B cell (primary cell): ENCODE results near the gene IGFLR1. TPM values are rescaled to one million over a fixed set of nuclear protein-coding genes. Genes with fewer than 3 reads are reported as not detected.

ENCODE experiments used
- ATAC-seq: fragments of 200-7000 bp; cut with Tn5 transposase; one replicate; pipeline ENCODE4 v1.10.0; 2021; ENCODE audit warnings: low read depth, mild to moderate bottlenecking, moderate number of reproducible peaks, moderate library complexity
- CTCF ChIA-PET: fragments of 350-600 bp; sonication (Branson Sonifier 250); formaldehyde crosslinking; loops from one replicate; lab custom pipeline; 2021; ENCODE audit warnings: antibody characterized with exemption, inconsistent platforms; lab: Charles Lee
- POLR2A ChIA-PET: fragments of 350-600 bp; sonication (Branson Sonifier 250); formaldehyde crosslinking; loops from one replicate; lab custom pipeline; 2021; ENCODE audit warnings: antibody characterized with exemption; lab: Charles Lee
- DNase-seq: peaks from one replicate; pipeline ENCODE4 v3.0.0; 2013
- H2AFZ ChIP-seq: 2 replicates; pipeline ENCODE4 v1.6.1; 2012; ENCODE audit warnings: mild to moderate bottlenecking, low read depth, low read length; ENCODE audit not compliant: insufficient read depth, poor library complexity, severe bottlenecking
- H3K27ac ChIP-seq, 2 donors: 1 replicate in 1 of 2; 2 replicates in 1 of 2; pipeline ENCODE4 v1.5.1; 2012 to 2013; ENCODE audit warnings: low read length in 2 of 2, mild to moderate bottlenecking in 2 of 2, moderate library complexity in 1 of 2
- H3K27me3 ChIP-seq, 4 experiments: fragments of 200-600 bp in 1 of 4; sonication (generic) in 1 of 4; replicated peaks in 1 of 4; 1 replicate in 2 of 4; 2 replicates in 2 of 4; pipeline versions ENCODE4 v1.6.1 to v1.7.0; 2013 to 2016; ENCODE audit warnings: low read length in 3 of 4, mild to moderate bottlenecking in 2 of 4, mixed read lengths in 1 of 4, moderate library complexity in 1 of 4; ENCODE audit not compliant: insufficient read depth in 4 of 4, control insufficient read depth in 3 of 4; ENCODE audit errors: control extremely low read depth in 1 of 4
- H3K36me3 ChIP-seq, 2 experiments: replicated peaks in 1 of 2; 1 replicate in 1 of 2; 2 replicates in 1 of 2; pipeline versions ENCODE4 v1.6.1 to v1.7.1; 2013; ENCODE audit warnings: low read length in 1 of 2; ENCODE audit not compliant: insufficient read depth in 2 of 2, control insufficient read depth in 1 of 2; ENCODE audit errors: control extremely low read depth in 1 of 2, extremely low read depth in 1 of 2
- H3K4me1 ChIP-seq, 2 donors: fragments of 200-600 bp in 1 of 2; sonication (generic) in 1 of 2; 1 replicate in 1 of 2; 2 replicates in 1 of 2; pipeline versions ENCODE4 v1.5.1 to v1.6.1; 2013 to 2017; ENCODE audit warnings: low read length in 2 of 2; ENCODE audit not compliant: control insufficient read depth in 2 of 2, insufficient read depth in 2 of 2
- H3K4me2 ChIP-seq: replicated peaks from 2 replicates; pipeline ENCODE3; 2012; ENCODE audit warnings: mild to moderate bottlenecking, low read depth, low read length; ENCODE audit not compliant: poor library complexity, severe bottlenecking
- H3K4me3 ChIP-seq, 5 experiments: fragments of 200-600 bp in 1 of 5; sonication (generic) in 1 of 5; 1 replicate in 3 of 5; 2 replicates in 2 of 5; pipeline versions ENCODE4 v1.5.1 to v1.7.0; 2011 to 2016; ENCODE audit warnings: low read length in 4 of 5, mild to moderate bottlenecking in 4 of 5, low read depth in 2 of 5, control low read depth in 1 of 5, moderate library complexity in 1 of 5; ENCODE audit not compliant: insufficient read depth in 1 of 5; ENCODE audit errors: control extremely low read depth in 1 of 5, extremely low read depth in 1 of 5
- H3K79me2 ChIP-seq: fragments of 200-600 bp; sonication (generic); one replicate; pipeline ENCODE4 v1.6.0; 2016; ENCODE audit warnings: low read length; ENCODE audit not compliant: control insufficient read depth, insufficient read depth
- H3K9ac ChIP-seq: fragments of 200-600 bp; sonication (generic); 2 replicates; pipeline ENCODE4 v1.6.1; 2017; ENCODE audit warnings: mild to moderate bottlenecking, low read length, moderate library complexity
- H3K9me3 ChIP-seq, 3 donors: one replicate each; pipeline versions ENCODE4 v1.6.1 to v1.7.1; 2013; ENCODE audit warnings: low read length in 2 of 3; ENCODE audit not compliant: control insufficient read depth in 2 of 3, insufficient read depth in 1 of 3; ENCODE audit errors: control extremely low read depth in 1 of 3
- H4K20me1 ChIP-seq: 2 replicates; pipeline ENCODE4 v1.6.0; 2012; ENCODE audit warnings: mild to moderate bottlenecking, low read length; ENCODE audit not compliant: insufficient read depth, control insufficient read depth, poor library complexity, severe bottlenecking
- H3K27ac Mint-ChIP-seq: one replicate; pipeline ENCODE4 v1.8.0; 2021; ENCODE audit warnings: mixed read lengths
- H3K27me3 Mint-ChIP-seq: one replicate; pipeline ENCODE4 v1.8.0; 2021; ENCODE audit warnings: mixed read lengths
- H3K4me1 Mint-ChIP-seq: one replicate; pipeline ENCODE4 v1.8.0; 2021; ENCODE audit warnings: mixed read lengths
- H3K4me3 Mint-ChIP-seq: one replicate; pipeline ENCODE4 v1.8.0; 2021; ENCODE audit warnings: mixed read lengths
- H3K9me3 Mint-ChIP-seq: one replicate; pipeline ENCODE4 v1.8.0; 2022; ENCODE audit warnings: mixed read lengths; ENCODE audit not compliant: insufficient read depth
- CTCF ChIP-seq: fragments of 200-600 bp; IDR thresholded peaks from one replicate; pipeline ENCODE4 v1.8.0; 2022; ENCODE audit warnings: antibody characterized with exemption, mild to moderate bottlenecking
- EZH2 ChIP-seq: IDR thresholded peaks from 2 replicates; pipeline ENCODE4 v1.6.1; 2012; ENCODE audit warnings: borderline replicate concordance, low read depth, mild to moderate bottlenecking, moderate library complexity, low read length; ENCODE audit not compliant: insufficient read depth, poor library complexity, severe bottlenecking
- WGBS: methylation state at CpG from one replicate; pipeline ENCODE4 v1.1.5; 2013; ENCODE audit warnings: missing lambda C conversion rate; ENCODE audit not compliant: insufficient coverage; 5-methylcytosine and 5-hydroxymethylcytosine counted together
- intact Hi-C: fragments of 100-400 bp; cut with micrococcal nuclease; formaldehyde crosslinking; loops from one replicate; pipeline ENCODE4 v1.10.0; 2022
- polyA plus RNA-seq: library from polyadenylated mRNA; depleted of rRNA; stranded (reverse); fragments of >200 nt; gene quantifications from 2 replicates; pipeline ENCODE4 v1.2.3, GENCODE V29; 2012
- total RNA-seq, 2 donors: library from RNA; stranded (reverse); fragments of 120-200 nt in 1 of 2; gene quantifications; 1 replicate in 1 of 2; 2 replicates in 1 of 2; pipeline versions ENCODE4 v1.2.3 to v1.2.4, GENCODE V29; 2013 to 2022

Gene IGFLR1
- total and polyA plus RNA-seq, 2 donors (not counting 1 experiment from before 2014, with no cell fraction given) = 130 to 245 TPM

GRCh38 chr19:35760711-35761349 lies 18.6 kb upstream of the IGFLR1 start:
- no peak overlapping the region for H3K4me3 ChIP-seq
- peaks cover 0 to 15% (median 8%) of the 10 kb centered on the region in 4 experiments for H3K27me3 ChIP-seq
- no peaks in the 10 kb centered on the region for H4K20me1 ChIP-seq
- H3K36me3 ChIP-seq = peaks cover 0 to 20% of the 10 kb centered on the region in 2 experiments
- WGBS = 100% methylated on average over 3 of the region's 4 CpGs
- H3K27ac ChIP-seq = no peak overlapping the region
- peaks cover 0 to 5% (median 0%) of the 10 kb centered on the region in 3 donors for H3K9me3 ChIP-seq
- ChIA-PET CTCF (no interaction called here), POLR2A (no interaction called here)
- intact Hi-C loops = no loop called here
- H2AFZ ChIP-seq = no peak overlapping the region
- no peak overlapping the region for H3K4me2 ChIP-seq
- no peak overlapping the region for H3K27ac Mint-ChIP-seq
- H3K27me3 Mint-ChIP-seq = peaks cover 7% of the 10 kb centered on the region
- peaks cover 29% of the 10 kb centered on the region for H3K79me2 ChIP-seq
- H3K9ac ChIP-seq = no peak overlapping the region
- H3K4me1 Mint-ChIP-seq = peaks cover 27% of the 10 kb centered on the region
- H3K4me1 ChIP-seq = peaks cover 17 to 29% of the 10 kb centered on the region in 2 donors
- DNase-seq (no peak), ATAC-seq (no peak)
- H3K9me3 Mint-ChIP-seq = no peaks in the 10 kb centered on the region
- no peak for TF ChIP-seq EZH2
- TF ChIP-seq CTCF = no peak
- H3K4me3 Mint-ChIP-seq = no peak overlapping the region

GRCh38 chr19:35759697-35760096 lies 17.4 kb upstream of the IGFLR1 start:
- ChIA-PET CTCF (no interaction called here), POLR2A (no interaction called here)
- H3K27ac ChIP-seq = no peak overlapping the region
- ATAC-seq = no peak
- H3K79me2 ChIP-seq = peaks cover 29% of the 10 kb centered on the region
- intact Hi-C loops = loop anchor here (5.0 kb wide), 1 partner anchor 67 kb away; no protein-coding TSS in a partner anchor
- DNase-seq = no peak
- H3K9me3 Mint-ChIP-seq = no peaks in the 10 kb centered on the region
- no peak for TF ChIP-seq EZH2
- TF ChIP-seq CTCF = no peak
- no peak overlapping the region for H3K27ac Mint-ChIP-seq
- H3K4me1 Mint-ChIP-seq = peaks cover 33% of the 10 kb centered on the region
- H3K27me3 ChIP-seq = peaks cover 0 to 23% (median 10%) of the 10 kb centered on the region in 4 experiments
- H3K9ac ChIP-seq = no peak overlapping the region
- H3K4me1 ChIP-seq = peaks cover 24 to 35% of the 10 kb centered on the region in 2 donors
- no peak overlapping the region for H3K4me2 ChIP-seq
- peaks cover 13% of the 10 kb centered on the region for H3K27me3 Mint-ChIP-seq
- no peak overlapping the region for H3K4me3 ChIP-seq
- no CpG with 5 or more reads among the region's 2 CpGs for WGBS
- no peaks in the 10 kb centered on the region for H4K20me1 ChIP-seq
- H3K36me3 ChIP-seq = peaks cover 0 to 14% of the 10 kb centered on the region in 2 experiments
- H2AFZ ChIP-seq = no peak overlapping the region
- H3K9me3 ChIP-seq = peaks cover 0 to 10% (median 0%) of the 10 kb centered on the region in 3 donors
- peak overlapping the region; percentile 99 for H3K4me3 Mint-ChIP-seq
